ENCODE measurements around the gene RC3H1.

DNA sequence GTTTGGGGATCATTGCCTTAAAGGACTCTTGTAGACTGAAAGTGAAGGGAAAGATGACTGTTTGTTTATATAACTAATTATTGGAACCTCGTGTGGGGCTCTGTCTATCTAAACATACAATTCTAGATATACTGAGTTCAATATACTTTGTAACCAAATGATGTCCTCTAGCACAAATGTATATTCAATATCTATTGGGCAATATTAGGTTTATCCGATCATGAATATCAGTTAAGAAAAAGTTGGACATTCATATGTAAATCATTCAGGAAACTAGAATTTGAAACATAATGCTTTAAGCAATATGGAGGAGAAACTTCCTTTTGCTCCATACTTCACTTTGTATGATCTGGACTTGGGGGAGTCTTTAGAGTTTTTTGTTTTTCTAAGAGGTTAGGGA is 8.9 kb upstream of the RC3H1 start:
- TF ChIP-seq, protein P1, sequence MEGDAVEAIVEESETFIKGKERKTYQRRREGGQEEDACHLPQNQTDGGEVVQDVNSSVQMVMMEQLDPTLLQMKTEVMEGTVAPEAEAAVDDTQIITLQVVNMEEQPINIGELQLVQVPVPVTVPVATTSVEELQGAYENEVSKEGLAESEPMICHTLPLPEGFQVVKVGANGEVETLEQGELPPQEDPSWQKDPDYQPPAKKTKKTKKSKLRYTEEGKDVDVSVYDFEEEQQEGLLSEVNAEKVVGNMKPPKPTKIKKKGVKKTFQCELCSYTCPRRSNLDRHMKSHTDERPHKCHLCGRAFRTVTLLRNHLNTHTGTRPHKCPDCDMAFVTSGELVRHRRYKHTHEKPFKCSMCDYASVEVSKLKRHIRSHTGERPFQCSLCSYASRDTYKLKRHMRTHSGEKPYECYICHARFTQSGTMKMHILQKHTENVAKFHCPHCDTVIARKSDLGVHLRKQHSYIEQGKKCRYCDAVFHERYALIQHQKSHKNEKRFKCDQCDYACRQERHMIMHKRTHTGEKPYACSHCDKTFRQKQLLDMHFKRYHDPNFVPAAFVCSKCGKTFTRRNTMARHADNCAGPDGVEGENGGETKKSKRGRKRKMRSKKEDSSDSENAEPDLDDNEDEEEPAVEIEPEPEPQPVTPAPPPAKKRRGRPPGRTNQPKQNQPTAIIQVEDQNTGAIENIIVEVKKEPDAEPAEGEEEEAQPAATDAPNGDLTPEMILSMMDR (IDR thresholded peaks at IDR 0.05): no peak
- TF ChIP-seq NRF1 (IDR thresholded peaks at IDR 0.05; ENCODE audit: low read depth, low read length) (no peak), FOSL2 (IDR thresholded peaks at IDR 0.05; ENCODE audit: borderline replicate concordance, low read depth) (no peak), SMC3 (IDR thresholded peaks at IDR 0.05; ENCODE audit: low read depth, low read length) (no peak), TAF1 (IDR thresholded peaks at IDR 0.05; ENCODE audit: borderline replicate concordance, low read depth, low read length) (no peak), GATA2 (CRISPR knock-in tag; IDR thresholded peaks at IDR 0.05) (no peak)
